Measurements from ENCODE around the gene ARHGEF16.

Gene ARHGEF16

GRCh38 chr1:3439346-3440299, 14.8 kb upstream of the ARHGEF16 start:
- no peaks in the 10 kb centered on the region for H3K9me3 ChIP-seq (ENCODE audit: control insufficient read depth, insufficient read depth, low read length)
- no peak overlapping the region for H3K9ac ChIP-seq (ENCODE audit: low read depth, low read length)
- no peaks in the 10 kb centered on the region for H3K4me1 ChIP-seq (ENCODE audit: insufficient read depth, low read length)
- H3K36me3 ChIP-seq (ENCODE audit: insufficient read depth, low read length) = no peaks in the 10 kb centered on the region

- no peaks in the 10 kb centered on the region for H3K9me3 ChIP-seq (ENCODE audit: control insufficient read depth, insufficient read depth, low read length)
- no peaks in the 10 kb centered on the region for H3K36me3 ChIP-seq (ENCODE audit: insufficient read depth, low read length)
- H3K9ac ChIP-seq (ENCODE audit: low read depth, low read length) = no peak overlapping the region
- H3K4me1 ChIP-seq (ENCODE audit: insufficient read depth, low read length) = no peaks in the 10 kb centered on the region
These were observed 14.2 kb upstream of the ARHGEF16 start for GRCh38 chr1:3440300-3440681.

GRCh38 chr1:3440711-3441409, 13.6 kb upstream of the ARHGEF16 start:
- no peaks in the 10 kb centered on the region for H3K36me3 ChIP-seq (ENCODE audit: insufficient read depth, low read length)
- no peak overlapping the region for H3K9ac ChIP-seq (ENCODE audit: low read depth, low read length)
- no peaks in the 10 kb centered on the region for H3K9me3 ChIP-seq (ENCODE audit: control insufficient read depth, insufficient read depth, low read length)
- no peaks in the 10 kb centered on the region for H3K4me1 ChIP-seq (ENCODE audit: insufficient read depth, low read length)

GRCh38 chr1:3441410-3441847, 13.0 kb upstream of the ARHGEF16 start:
- Histone ChIP-seq H3K36me3 (ENCODE audit: insufficient read depth, low read length) (no peaks in the 10 kb centered on the region), H3K9me3 (ENCODE audit: control insufficient read depth, insufficient read depth, low read length) (no peaks in the 10 kb centered on the region), H3K9ac (ENCODE audit: low read depth, low read length) (no peak overlapping the region), H3K4me1 (ENCODE audit: insufficient read depth, low read length) (no peaks in the 10 kb centered on the region)

DNA sequence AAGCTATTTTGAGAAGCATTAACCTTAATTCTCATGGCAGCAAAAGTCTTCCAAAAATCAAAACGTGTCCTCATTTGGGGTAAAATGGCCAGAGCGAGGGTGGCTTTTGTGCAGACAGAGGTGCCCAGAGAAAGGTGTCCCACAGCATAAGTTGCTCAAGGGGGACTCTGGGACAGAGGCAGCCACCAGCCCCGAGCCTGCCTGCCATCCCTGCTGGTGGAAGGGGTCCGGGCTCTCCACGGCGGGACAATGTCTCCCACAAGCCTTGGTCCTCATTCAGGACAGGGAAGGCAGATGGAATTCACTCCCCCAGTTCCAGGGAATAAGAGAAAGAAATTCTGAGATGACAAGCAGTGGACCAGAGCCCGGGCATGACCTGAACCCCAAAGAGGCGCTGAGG, 12.6 kb upstream of the ARHGEF16 start:
- Histone ChIP-seq H3K9ac (ENCODE audit: low read depth, low read length) (no peak overlapping the region), H3K4me1 (ENCODE audit: insufficient read depth, low read length) (no peaks in the 10 kb centered on the region), H3K36me3 (ENCODE audit: insufficient read depth, low read length) (no peaks in the 10 kb centered on the region), H3K9me3 (ENCODE audit: control insufficient read depth, insufficient read depth, low read length) (no peaks in the 10 kb centered on the region)

GRCh38 chr1:3442331-3442730, 12.1 kb upstream of the ARHGEF16 start:
- H3K4me1 ChIP-seq (ENCODE audit: insufficient read depth, low read length) = no peaks in the 10 kb centered on the region
- no peaks in the 10 kb centered on the region for H3K9me3 ChIP-seq (ENCODE audit: control insufficient read depth, insufficient read depth, low read length)
- no peak overlapping the region for H3K9ac ChIP-seq (ENCODE audit: low read depth, low read length)
- H3K36me3 ChIP-seq (ENCODE audit: insufficient read depth, low read length) = no peaks in the 10 kb centered on the region

DNA sequence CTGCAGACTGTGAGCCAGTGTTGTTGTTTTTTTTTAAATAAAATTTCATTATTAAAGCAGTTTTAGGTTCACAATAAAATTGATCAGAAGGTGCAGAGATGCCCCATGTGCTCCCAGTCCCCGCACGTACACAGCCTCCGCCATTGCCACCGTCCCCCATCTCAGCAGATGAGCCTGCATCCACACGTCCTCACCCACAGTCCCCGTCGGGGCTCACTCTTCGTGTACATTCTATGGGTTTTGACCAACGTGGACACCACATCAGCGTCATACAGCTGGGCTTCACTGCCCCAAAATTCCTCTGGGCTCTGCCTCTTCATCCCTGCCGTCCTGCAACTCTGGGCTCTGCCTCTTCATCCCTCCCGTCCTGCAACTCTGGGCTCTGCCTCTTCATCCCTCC, 11.6 kb upstream of the ARHGEF16 start:
- no peak overlapping the region for H3K9ac ChIP-seq (ENCODE audit: low read depth, low read length)
- no peaks in the 10 kb centered on the region for H3K4me1 ChIP-seq (ENCODE audit: insufficient read depth, low read length)
- H3K36me3 ChIP-seq (ENCODE audit: insufficient read depth, low read length) = no peaks in the 10 kb centered on the region
- no peaks in the 10 kb centered on the region for H3K9me3 ChIP-seq (ENCODE audit: control insufficient read depth, insufficient read depth, low read length)

GRCh38 chr1:3443807-3444206, 10.7 kb upstream of the ARHGEF16 start:
- Histone ChIP-seq H3K4me1 (ENCODE audit: insufficient read depth, low read length) (no peaks in the 10 kb centered on the region), H3K36me3 (ENCODE audit: insufficient read depth, low read length) (no peaks in the 10 kb centered on the region), H3K9me3 (ENCODE audit: control insufficient read depth, insufficient read depth, low read length) (no peaks in the 10 kb centered on the region), H3K9ac (ENCODE audit: low read depth, low read length) (no peak overlapping the region)

DNA sequence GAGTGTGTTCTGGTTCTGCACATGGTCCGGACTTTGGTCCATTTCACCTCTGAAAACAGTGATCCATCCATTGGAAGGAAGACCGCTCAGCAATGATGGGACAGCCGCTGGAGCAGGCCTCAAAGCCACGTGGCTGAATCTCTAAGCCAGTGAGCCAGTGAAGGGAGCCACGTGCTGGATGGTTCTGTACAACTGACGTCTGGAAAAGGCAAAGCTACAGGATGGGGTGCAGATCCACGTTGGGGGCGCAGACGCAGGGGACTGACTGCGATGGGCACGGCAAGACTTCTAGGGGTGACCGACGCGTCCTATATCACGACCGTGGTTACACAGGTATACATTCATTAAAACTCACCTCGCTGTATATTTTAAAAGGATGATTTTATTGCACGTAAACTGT, 10.2 kb upstream of the ARHGEF16 start:
- Histone ChIP-seq H3K4me1 (ENCODE audit: insufficient read depth, low read length) (no peaks in the 10 kb centered on the region), H3K9me3 (ENCODE audit: control insufficient read depth, insufficient read depth, low read length) (no peaks in the 10 kb centered on the region), H3K36me3 (ENCODE audit: insufficient read depth, low read length) (no peaks in the 10 kb centered on the region), H3K9ac (ENCODE audit: low read depth, low read length) (no peak overlapping the region)

- no peaks in the 10 kb centered on the region for H3K4me1 ChIP-seq (ENCODE audit: insufficient read depth, low read length)
- H3K9me3 ChIP-seq (ENCODE audit: control insufficient read depth, insufficient read depth, low read length) = no peaks in the 10 kb centered on the region
- no peaks in the 10 kb centered on the region for H3K36me3 ChIP-seq (ENCODE audit: insufficient read depth, low read length)
- no peak overlapping the region for H3K9ac ChIP-seq (ENCODE audit: low read depth, low read length)
These were observed 9.7 kb upstream of the ARHGEF16 start for GRCh38 chr1:3444736-3445135.

DNA sequence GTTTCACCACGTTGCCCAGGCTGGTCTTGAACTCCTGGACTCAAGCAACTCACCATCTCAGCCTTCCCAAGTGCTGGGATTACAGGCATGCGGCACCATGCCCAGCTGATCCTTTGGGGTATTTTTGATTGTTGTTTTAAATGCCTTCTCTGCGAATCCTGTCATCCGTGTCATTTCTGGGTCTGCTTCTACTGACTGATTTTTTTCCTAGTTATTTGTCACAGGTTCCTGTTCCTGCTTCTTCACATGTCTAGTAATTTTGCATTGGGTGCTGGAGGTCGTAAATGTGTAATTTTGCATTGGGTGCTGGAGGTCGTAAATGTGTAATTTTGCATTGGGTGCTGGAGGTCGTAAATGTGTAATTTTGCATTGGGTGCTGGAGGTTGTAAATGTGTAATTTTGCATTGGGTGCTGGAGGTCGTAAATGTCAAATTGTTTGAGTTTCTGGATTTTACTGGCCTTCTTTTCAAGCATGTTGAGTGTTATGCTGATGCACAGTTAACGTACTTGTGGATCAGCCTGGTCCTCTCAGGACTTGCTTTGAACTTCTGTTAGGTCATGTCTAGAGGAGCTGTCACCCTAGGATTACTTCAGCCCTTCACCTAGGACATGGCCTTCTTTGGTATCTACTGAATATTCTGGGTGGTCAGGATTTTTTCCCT, 4.1 kb upstream of the ARHGEF16 start:
- no peak overlapping the region for H3K9ac ChIP-seq (ENCODE audit: low read depth, low read length)
- peaks cover 6% of the 10 kb centered on the region; the same call in 1 of the 2 replicates for H3K4me1 ChIP-seq (ENCODE audit: insufficient read depth, low read length)
- no peaks in the 10 kb centered on the region for H3K36me3 ChIP-seq (ENCODE audit: insufficient read depth, low read length)
- H3K9me3 ChIP-seq (ENCODE audit: control insufficient read depth, insufficient read depth, low read length) = no peaks in the 10 kb centered on the region

DNA sequence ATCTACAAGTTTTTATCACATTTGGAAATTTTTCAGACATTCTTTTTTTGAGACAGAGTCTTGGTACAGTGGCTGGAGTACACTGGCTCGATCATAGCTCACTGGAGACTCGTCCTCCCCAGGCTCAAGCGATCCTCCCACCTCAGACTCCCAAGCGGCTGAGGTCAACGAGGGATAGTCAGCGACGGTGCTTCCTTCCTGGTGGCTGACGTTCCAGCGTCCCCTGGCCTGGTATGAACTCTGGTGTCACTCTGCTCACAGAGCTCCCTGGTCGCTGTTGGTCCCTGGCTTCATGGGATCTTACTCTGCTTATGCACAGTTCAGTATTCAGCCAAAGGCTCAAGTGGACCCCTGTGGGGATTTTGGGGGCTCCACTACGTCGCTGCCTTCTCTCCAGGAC, 3.5 kb upstream of the ARHGEF16 start:
- no peaks in the 10 kb centered on the region for H3K9me3 ChIP-seq (ENCODE audit: control insufficient read depth, insufficient read depth, low read length)
- H3K36me3 ChIP-seq (ENCODE audit: insufficient read depth, low read length) = no peaks in the 10 kb centered on the region
- no peak overlapping the region for H3K9ac ChIP-seq (ENCODE audit: low read depth, low read length)
- H3K4me1 ChIP-seq (ENCODE audit: insufficient read depth, low read length) = peaks cover 9% of the 10 kb centered on the region; the same call in 1 of the 2 replicates

- Histone ChIP-seq H3K36me3 (ENCODE audit: insufficient read depth, low read length) (no peaks in the 10 kb centered on the region), H3K9ac (ENCODE audit: low read depth, low read length) (no peak overlapping the region), H3K9me3 (ENCODE audit: control insufficient read depth, insufficient read depth, low read length) (no peaks in the 10 kb centered on the region), H3K4me1 (ENCODE audit: insufficient read depth, low read length) (peaks cover 9% of the 10 kb centered on the region; the same call in 1 of the 2 replicates)
These were observed 2.2 kb upstream of the ARHGEF16 start for GRCh38 chr1:3451994-3452865.

GRCh38 chr1:3452866-3453175, 1.6 kb upstream of the ARHGEF16 start:
- Histone ChIP-seq H3K9ac (ENCODE audit: low read depth, low read length) (no peak overlapping the region), H3K9me3 (ENCODE audit: control insufficient read depth, insufficient read depth, low read length) (no peaks in the 10 kb centered on the region), H3K4me1 (ENCODE audit: insufficient read depth, low read length) (peaks cover 9% of the 10 kb centered on the region; the same call in 1 of the 2 replicates), H3K36me3 (ENCODE audit: insufficient read depth, low read length) (no peaks in the 10 kb centered on the region)
